ENCODE measurements around the gene MSRB2.
A peak's percentile ranks its signal among the peaks of the same experiment; 100 is the strongest.
"Not testable (repeated sequence)": the region's sequence is repeated elsewhere in the genome, so short reads cannot be mapped to it uniquely, and the experiment has no call there.

Gene MSRB2

DNA sequence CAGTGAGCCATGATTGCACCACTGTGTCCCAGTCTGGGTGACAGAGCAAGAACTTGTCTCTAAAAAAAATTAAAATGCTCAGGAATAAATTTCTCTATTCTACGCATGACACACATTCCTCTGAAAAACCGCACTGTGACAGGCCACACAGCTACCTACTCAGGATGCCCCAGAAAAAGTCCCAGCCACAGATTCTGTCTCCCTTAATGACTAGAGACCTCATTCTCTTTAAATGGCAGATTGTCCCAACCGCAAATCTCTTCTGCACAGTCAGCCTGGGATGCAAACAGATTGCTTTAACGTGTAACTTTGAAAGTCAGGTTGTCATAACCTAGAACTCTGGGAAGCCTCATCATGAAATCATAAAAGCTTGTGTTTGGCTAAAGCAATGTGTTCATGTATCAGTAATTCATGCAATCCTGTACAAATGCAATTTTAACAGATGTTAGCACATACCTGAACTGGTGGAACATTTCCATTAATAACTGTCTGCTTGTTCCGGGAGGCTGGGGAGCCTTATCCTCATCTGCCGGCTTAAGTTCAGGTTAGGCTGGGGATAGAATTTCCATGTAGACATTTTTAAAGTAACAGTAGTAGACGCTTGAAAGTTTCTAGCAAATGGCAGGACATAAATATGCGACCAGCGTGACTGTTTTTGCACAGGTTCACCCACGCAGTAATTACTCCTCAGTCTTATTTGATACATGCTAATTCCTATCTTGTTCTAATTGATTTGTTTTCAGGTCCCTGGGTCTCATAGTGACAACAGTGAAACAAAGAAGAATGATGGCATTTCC lies 26.2 kb upstream of the MSRB2 start:
- no peak for DNase-seq (ENCODE audit: low read depth, low spot score)
- no peak overlapping the region for H3K27ac ChIP-seq

- not testable (repeated sequence) for H3K27ac ChIP-seq; DNase-seq (ENCODE audit: low read depth, low spot score)
Measured at GRCh38 chr10:23070092-23070912, 25.1 kb upstream of the MSRB2 start.

GRCh38 chr10:23070913-23071218 lies 24.5 kb upstream of the MSRB2 start:
- no peak for DNase-seq (ENCODE audit: low read depth, low spot score)
- H3K27ac ChIP-seq = no peak overlapping the region

GRCh38 chr10:23072593-23072992 lies 22.8 kb upstream of the MSRB2 start:
- DNase-seq (ENCODE audit: low read depth, low spot score); H3K27ac ChIP-seq: not testable (repeated sequence)

- no peak for DNase-seq (ENCODE audit: low read depth, low spot score)
- no peak overlapping the region for H3K27ac ChIP-seq
Measured at GRCh38 chr10:23073527-23073926, 21.9 kb upstream of the MSRB2 start.

DNA sequence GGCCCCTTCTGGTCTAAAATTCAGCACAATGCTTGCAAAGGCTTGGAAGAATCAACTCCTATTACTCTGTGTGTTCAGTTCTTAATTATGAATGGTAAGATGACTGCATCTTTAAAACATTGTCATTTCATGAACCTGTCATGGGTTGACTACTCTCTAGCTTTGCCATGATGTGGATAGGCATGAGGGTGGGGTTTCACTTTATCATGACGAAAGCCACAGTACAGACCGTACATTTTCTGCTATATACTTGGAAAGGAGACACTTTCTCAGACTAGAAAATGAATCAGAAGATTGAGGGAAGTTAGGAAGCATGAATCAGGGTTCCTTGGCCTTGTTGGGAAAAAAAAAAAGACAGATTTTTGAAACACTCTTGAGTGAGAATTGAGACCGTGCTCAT lies 19.7 kb upstream of the MSRB2 start:
- DNase-seq (ENCODE audit: low read depth, low spot score) = no peak
- no peak overlapping the region for H3K27ac ChIP-seq

DNA sequence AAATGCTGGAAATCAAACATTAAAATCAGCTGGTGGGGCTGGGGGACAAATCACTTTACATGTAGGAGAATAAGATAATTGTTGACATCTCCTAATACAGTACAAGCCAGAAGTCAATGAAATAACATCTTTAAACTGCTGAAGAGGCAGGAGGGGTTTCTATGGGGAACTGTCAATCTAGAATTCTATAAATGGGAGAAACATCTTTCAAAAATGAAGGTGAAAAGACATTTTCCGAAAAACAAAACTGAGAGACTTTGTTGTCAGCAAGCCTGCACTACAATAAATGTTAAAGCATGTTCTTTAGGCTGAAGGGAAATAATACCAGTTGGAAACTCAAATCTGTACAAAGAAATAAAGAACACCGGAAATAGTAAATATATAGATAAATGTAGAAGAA lies 17.3 kb upstream of the MSRB2 start:
- DNase-seq (ENCODE audit: low read depth, low spot score) = no peak
- H3K27ac ChIP-seq = no peak overlapping the region

DNA sequence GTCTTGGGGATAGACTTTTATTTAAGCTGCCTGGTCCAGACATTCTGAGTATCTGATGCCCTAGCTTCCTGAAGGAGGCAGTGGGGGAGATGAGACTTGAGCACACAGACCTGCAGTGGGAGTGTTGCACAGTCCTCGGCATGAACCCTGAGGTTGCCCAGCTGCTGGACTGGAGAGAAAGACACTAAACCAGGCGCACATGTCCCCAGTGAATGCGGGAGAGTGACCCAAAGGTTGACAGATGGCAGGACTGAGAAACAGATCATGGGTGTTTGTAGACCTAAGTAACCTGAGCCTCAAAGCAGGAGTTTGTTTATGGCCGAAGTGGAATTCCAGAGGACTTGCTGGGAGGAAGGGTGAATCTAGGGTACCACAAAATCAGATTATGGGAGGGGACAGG lies 15.7 kb upstream of the MSRB2 start:
- H3K27ac ChIP-seq = no peak overlapping the region
- no peak for DNase-seq (ENCODE audit: low read depth, low spot score)

GRCh38 chr10:23080262-23080661 lies 15.1 kb upstream of the MSRB2 start:
- DNase-seq (ENCODE audit: low read depth, low spot score) = no peak
- H3K27ac ChIP-seq = no peak overlapping the region

DNA sequence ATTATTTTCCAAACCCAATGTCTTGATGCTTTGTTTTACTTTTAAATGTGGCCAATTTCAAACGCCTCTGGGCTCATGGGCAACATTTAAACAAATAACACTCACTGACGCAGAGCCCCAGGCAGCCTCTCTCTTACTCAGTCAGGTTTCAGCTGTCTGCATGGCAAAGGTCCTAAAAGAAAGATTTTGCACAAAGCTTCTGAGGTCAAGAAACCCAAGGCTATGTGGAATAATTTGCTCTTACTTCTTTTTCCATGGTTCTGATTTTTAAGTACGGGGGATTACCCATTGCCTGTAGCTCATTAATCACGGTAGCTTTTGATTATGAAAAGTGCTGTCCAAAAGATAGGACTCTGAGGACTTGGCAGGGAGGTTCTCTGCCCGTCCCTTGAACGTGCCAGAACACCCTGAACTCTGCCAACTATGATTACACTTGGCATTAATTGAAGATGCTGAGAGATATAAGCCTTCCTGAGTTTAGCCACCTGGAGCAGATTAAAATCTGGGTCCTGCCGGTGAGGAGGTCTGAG lies 14.1 kb upstream of the MSRB2 start:
- DNase-seq (ENCODE audit: low read depth, low spot score) = no peak

DNA sequence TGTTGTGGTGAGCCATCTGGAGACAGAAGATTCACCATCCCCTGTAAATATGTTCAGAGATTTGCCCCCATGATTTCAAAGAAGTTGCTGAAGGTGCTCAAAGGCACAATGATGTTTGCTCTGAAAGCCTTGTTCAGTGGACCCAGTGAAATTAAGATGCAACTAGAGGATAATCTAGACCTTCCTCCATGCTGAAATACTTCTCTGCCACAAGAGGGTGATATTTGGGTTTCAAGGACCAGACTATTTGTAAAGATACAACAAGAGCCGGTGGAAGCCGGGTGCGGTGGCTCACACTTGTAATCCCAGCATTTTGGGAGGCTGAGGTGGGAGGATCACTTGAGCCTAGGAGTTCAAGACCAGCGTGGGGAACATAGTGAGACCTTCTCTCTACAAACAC lies 13.5 kb upstream of the MSRB2 start:
- H3K27ac ChIP-seq = no peak overlapping the region
- DNase-seq (ENCODE audit: low read depth, low spot score) = no peak

More for the DNA sequence above, 14.1 kb upstream of the MSRB2 start:
- H3K27ac ChIP-seq = no peak overlapping the region

DNA sequence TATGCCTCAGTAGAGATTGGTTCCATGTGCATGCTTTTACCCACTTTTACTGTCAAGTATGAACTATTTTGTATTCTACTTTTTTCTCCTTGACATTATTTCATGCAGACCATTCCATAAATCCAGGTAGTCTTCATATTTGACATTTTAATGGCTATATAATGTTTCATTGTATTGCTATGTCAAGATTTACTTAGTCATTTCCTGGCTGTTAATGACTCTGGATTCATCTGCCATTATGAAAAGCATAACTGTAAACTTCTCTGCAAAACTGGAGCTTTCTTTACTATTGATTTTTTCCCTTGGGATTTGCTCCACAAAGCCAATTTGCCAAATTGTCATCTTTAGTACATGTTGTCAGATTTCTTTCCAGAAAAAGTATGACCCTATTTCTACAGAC lies 6.8 kb upstream of the MSRB2 start:
- no peak for DNase-seq (ENCODE audit: low read depth, low spot score)
- peak overlapping the region; percentile 38 for H3K27ac ChIP-seq

- peak overlapping the region; percentile 84 for H3K27ac ChIP-seq
Measured at GRCh38 chr10:23094786-23095403, 484 bp upstream of the MSRB2 start.

DNA sequence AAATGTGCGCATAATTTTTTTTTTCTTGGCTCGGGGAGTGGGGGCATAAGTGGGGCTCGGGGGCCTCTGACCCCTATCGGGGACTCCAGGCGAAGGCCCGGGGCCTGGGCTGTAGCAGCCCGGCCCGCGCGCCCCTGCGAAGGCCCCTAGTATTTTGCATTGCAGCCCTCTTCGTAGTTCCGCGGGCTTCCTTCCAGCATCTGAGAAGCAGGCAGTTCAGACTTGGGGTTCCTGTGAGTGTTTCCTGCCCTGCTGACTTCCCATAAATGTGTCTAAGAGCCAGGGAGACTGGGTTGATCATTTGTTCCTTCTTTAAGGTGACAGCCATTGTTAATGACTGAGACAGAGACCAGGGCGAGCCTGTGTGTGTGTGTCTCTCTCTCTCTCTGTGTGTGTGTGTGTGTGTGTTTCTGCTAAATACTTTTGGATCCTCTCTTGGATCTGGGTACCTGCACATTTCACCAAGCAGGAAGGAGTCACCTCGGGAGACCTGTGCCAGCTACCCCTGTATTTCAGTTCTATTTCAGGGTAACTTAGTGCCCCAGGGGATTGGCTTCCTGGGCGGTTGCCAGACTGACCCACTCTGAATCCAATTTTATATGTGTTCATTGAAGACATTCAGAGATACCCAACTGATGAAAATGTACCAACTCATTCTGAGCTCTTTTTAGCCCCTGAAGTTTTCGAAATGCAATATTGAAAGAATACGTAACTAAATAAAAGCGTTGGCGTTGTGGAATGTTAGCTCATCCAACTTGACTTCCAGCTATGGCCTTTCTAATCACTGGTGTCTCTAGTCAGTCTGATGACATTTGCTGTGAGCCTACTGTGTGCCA lies 805 bp downstream of the MSRB2 start:
- peak overlapping the region; percentile 84 for H3K27ac ChIP-seq
- DNase-seq (ENCODE audit: low read depth, low spot score) = no peak

More at GRCh38 chr10:23094786-23095403, 484 bp upstream of the MSRB2 start:
- no peak for DNase-seq (ENCODE audit: low read depth, low spot score)

DNA sequence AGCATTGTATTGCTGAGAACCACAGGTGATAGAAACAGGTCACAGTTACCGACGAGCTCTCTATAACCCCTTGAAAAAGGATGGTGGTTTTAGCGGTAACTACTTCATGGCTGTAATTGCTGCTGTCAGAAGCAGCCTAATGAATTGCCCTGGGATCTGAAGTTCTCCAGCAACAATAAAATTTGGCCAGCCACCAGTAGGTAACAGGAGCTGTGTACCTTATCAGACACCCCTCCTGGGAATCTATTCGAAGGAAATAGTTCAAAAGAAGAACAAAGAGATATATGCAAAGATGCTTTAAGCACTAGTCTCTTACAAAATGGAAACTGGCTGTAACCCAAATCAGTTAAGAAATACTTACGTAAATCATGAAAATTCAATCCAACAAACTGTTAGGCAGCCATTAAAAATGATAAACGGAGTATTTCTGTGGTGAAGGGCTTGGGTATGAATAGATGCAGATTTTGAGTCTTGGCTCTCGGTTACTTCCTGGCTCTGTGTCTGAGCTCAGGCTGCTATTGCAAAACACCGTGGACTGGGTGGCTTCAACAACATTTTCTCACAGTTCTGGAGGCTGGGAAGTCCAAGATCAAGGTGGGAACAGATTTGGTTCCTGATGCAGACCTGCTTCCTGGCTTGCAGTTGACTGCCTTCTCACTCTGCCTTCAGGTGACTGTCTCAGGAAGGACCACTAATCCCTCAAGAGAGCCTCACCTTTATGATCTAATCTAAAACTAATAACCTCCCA lies 1.6 kb downstream of the MSRB2 start:
- H3K27ac ChIP-seq = peak overlapping the region; percentile 84
- no peak for DNase-seq (ENCODE audit: low read depth, low spot score)

DNA sequence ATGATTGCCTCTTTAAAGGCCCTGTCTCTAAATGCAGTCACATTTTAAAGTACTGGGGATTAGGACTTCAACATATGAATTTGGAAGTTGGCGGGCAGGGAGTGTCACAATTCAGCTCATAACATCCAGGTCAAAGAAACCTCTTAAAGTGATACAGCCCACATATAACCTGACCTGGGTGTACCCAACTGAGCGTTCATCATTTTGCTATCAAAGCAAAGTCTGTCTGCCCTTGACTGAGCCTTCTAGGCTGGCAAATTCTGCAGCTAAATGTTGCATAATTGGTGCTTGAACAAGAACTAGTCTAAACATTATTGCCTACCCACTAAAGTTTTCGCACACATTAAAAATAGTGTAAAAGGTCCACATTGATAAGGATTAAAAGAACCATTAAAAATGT lies 3.7 kb downstream of the MSRB2 start:
- DNase-seq (ENCODE audit: low read depth, low spot score) = no peak
- H3K27ac ChIP-seq = peak overlapping the region; percentile 84

DNA sequence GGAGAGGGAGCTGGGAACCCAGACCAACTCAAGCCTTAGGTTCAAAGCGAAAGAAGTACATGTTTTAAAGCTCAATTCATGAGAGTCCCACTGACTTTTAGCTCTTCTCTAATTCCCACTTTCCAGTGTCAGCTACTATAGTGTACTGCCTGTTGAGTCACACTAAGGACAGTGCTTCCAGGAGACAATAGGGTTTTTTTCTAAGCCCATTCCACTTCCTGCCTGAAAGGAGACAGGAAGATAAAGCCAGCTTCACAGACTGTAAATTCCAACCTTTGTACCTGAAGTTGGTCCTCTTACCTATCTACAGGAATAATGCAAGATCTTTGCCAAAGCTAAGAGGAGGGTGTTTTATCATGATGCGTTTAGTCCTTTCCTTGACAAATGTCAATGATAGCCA lies 4.4 kb downstream of the MSRB2 start:
- no peak for DNase-seq (ENCODE audit: low read depth, low spot score)
- peak overlapping the region; percentile 84 for H3K27ac ChIP-seq

- no peak for DNase-seq (ENCODE audit: low read depth, low spot score)
Measured at GRCh38 chr10:23100331-23101030, 5.1 kb downstream of the MSRB2 start.

More at GRCh38 chr10:23100331-23101030, 5.1 kb downstream of the MSRB2 start:
- peak overlapping the region; percentile 84 for H3K27ac ChIP-seq
